GM19239 (cell line): ENCODE results near the gene PDK4.
"Not testable (repeated sequence)": the region's sequence is repeated elsewhere in the genome, so short reads cannot be mapped to it uniquely, and the experiment has no call there.

ENCODE experiments used
- DNase-seq: peaks from one replicate; pipeline ENCODE4 v3.0.0; 2011; ENCODE audit warnings: low spot score; ENCODE audit not compliant: insufficient read length
- FAIRE-seq: peaks from 2 replicates; lab custom pipeline; 2011; peaks lifted over from hg19 to GRCh38; lab: Jason Lieb, UNC

PDK4 gene

DNA sequence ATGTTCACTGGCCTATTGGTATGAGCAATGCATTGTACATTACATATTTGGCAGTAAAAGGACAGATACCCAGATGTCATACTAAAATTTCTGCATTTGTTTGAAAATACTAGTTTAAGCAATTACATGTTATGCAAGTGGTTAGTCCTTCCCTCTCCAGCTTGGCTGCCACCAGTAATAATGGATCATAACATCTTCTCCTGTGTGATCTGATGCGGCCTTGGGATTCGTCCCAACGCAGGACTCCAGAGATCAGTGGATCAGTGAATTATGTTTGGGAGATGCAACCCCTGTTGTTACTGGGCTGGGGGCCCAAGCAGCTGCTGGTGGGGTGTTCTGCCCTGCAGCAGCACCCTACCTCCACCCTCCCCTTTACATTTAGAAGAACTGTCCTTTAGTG, 11.2 kb upstream of the PDK4 start:
- DNase-seq (no peak), FAIRE-seq (no peak)

DNA sequence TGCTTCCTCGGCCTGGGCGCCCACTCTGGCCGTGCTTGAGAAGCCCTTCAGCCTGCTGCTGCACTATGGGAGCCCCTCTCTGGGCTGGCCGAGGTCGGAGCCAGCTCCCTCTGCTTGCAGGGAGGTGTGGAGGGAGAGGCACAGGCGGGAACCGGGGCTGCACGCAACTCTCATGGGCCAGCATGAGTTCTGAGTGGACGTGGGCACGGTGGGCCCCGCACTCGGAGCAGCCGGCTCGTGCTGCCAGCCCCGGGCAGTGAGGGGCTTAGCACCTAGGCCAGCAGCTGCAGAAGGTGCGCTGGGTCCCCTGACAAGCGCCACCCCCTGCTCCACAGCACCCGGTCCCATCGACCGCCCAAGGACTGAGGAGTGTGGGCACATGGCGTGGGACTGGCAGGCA, 9.0 kb upstream of the PDK4 start:
- DNase-seq (no peak), FAIRE-seq (no peak)

DNA sequence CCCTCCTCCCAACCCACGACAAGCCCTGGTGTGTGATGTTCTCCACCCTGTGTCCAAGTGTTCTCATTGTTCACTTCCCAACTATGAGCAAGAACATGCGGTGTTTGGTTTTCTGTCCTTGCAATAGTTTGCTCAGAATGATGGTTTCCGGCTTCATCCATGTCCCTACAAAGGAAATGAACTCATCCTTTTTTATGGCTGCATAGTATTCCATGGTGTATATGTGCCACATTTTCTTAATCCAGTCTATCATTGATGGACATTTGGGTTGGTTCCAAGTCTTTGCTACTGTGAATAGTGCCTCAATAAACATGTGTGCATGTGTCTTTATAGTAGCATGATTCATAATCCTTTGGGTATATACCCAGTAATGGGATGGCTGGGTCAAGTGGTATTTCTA, 8.5 kb upstream of the PDK4 start:
- not testable (repeated sequence) for FAIRE-seq, DNase-seq

DNA sequence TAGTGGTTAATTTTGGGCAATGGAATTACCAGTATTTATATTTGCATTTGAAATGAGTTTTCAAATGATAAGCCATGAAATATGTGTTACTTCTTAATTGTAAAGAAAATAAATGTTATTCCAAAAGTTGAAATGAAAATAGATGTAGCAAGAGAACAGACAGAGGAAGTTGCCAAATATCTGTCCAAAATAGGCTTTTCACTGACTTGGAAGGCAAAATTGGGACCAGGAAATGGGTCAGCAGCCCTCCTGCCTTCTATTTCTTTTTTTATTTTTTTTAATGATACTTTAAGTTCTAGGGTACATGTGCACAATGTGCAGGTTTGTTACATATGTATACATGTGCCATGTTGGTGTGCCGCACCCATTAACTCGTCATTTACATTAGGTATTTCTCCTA, 8.1 kb upstream of the PDK4 start:
- DNase-seq, FAIRE-seq: not testable (repeated sequence)

DNA sequence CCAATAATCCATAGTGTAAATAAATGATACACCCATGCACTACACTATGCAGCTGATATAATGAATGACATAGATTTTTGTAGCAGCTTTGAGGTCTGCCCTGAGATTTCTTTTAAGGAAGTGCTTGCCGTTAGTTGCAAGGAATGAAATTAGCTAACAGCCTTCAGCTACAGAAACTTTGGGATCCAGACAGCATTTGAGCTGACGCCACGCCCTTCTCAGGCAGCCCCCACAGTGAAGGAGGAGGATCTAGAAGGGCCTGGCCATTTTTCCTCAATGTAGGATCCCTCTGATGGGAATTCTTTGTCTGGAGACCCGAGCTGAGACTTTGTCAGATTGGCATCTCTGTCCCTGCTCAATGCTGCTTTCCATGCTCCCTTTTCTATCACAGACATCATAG, 6.1 kb upstream of the PDK4 start:
- FAIRE-seq = no peak

DNA sequence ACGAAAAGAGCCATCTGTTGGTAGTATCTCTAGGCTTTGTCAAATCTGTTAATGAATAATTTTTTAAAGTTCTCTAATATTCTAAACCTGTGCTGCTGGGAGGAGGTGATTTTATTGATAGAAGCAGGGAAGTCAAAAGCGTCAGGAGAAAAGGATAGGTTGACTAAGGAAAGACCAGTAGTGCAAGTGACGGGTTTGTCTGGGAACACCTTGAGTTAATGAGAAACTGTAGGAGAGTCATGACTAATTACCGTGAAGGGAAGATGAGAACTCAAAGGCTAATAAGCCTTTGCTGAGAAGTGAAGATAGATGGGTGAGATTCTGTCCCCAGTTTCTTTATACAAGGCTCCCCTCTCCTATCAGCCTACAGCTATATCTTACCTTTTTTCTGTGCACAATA, 5.0 kb upstream of the PDK4 start:
- DNase-seq (no peak), FAIRE-seq (no peak)

More for the DNA sequence above, 6.1 kb upstream of the PDK4 start:
- DNase-seq = no peak

DNA sequence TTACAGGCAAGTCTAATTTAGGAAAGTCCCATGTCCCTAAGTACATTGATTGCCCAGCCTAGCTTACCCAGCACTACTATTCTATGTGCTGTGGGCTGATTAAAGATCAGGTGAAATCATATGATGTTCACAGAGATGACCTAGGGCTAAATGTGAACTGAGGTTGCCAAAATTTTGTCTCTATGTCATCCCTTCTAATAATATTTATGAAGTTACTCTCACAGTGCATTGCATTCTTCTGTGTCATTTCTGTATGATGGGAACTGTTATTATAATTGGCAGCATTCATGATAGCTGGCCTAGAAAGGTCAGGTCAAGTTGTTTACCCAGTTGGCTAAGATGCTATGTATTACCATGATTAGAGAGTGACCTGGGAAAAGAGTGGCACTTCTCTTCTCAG, 2.8 kb upstream of the PDK4 start:
- FAIRE-seq = no peak
- DNase-seq = no peak

DNA sequence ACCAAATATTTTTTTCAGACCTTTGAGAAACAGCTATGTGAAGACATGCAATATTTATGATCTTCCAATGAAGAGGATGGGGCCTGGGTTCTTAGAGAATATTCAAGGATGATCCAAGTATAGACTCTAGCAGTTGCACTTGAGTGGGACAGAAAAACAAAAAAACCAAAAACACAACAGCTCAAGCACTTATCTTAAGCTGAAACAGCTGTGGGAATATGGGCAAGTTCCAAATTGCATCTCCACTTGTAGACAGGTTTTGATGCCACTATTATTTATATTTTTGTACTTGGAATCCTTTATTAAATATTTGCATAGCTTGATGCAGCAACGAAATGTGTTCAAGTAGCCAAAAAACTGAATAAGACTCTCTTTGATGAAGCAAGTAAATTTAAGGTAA, 2.2 kb upstream of the PDK4 start:
- DNase-seq (no peak), FAIRE-seq (no peak)

DNA sequence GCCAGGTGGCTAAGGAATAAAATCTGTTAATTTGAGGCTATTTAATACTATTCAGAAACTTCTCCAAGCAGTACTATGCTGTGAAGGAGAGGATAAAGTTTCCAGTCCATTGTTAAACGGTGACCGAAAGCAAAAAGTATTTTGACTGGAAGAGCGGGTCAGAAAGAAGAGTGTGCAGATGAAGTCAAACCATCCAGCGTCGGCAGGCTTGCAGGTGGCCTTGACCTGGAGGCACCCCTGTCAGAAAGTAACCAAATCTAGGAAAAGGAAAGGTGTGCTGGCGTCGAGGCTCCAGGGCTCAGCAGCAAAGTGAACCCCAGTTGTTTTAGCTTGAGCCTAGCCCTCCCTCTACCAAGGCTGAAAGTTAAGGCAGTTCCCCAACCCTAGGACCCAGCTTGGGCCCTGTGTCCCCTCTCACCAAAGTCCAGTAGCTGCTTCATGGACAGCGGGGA, 544 bp downstream of the PDK4 start:
- FAIRE-seq (no peak), DNase-seq (no peak)

DNA sequence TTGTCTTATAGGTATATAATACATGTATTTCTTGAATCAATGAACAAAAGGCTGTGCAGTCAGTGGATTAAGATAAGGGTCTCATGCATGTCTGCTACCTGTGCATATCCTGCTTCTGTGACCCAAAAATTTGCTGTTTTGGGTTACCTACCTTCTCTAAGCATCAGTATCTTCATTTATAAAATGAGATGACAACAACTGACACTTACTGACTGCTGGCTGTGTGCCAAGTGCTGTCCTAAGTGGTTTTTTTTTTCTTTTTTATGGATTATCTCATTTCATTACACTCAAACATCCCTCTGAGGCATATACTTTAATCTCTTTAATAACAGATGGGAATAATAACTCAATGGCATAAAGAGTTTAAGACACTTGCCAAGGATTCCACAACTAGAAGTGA, 2.1 kb downstream of the PDK4 start:
- DNase-seq (no peak), FAIRE-seq (no peak)

DNA sequence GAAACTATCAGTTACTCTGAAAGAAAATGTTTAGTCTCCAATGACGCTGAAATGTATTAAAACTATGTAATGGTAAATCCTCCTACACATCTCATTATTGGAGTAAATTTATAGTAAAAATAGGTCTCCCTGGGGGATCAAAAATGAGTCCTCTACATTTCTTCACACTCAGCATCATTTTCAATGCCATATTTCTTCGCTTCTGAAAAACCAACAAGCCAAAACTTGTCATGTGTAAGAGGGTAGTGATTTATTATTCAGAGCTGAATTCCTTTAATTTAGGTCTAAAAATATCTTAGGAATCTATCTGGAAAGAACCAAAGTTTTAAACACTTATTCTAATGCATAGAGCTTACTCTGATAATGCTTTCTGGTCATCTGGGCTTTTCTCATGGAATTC, 3.0 kb downstream of the PDK4 start:
- no peak for DNase-seq
- no peak for FAIRE-seq

DNA sequence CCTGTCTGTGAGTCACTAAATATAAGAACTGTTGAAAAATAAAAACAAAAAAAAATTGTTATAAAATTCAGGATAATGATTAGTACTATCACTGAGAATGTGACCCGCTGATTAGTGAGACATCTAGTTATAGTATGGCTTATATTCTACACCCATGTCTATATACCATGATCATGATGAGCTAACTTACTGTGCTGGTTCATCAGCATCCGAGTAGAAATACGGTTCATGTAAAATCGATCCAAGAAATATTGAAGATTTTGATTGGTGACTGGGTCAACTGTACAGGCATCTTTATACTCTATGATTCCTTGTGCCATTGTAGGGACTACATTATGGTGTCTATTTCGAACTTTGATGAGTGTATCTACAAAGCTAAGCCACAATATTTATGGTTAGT, 3.7 kb downstream of the PDK4 start:
- DNase-seq = no peak
- FAIRE-seq = no peak

DNA sequence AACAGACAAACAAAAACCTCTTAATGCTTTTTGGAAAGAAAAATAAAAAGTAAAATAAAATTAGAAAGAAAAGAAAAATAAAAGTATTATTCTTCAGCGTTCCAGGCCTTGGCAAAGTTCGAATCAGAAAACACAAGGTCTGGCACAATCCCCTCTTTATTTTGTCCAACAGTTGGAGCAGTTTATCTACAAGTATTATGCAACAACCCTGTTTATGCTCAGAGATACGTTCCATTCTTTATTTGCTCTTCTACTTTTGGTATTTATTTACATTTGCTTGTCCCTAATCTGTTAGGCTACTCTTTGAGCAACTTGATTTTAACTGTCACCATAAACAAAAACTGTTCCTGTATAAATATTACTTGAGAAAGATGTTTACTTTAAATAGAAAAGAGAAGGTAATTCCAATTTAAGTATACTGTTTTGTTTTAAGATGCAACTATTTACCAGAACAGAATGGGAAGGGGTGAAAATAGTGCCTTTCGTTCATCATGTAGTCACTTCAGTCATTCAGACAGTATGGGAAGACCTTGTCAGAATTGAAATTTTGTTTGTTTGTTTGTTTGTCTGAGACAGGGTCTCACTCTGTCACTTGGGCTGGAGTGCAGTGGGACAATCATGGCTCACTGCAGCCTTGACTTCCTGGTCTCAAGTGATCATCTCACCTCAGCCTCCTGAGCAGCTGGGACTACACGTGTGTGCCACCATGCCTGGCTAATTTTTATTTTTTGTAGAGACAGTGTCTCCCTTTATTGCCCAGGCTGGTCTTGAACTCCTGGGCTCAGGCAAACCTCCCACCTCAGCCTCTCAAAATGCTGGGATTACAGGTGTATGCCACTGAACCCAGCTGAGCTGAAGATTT, 5.7 kb downstream of the PDK4 start:
- FAIRE-seq = no peak
- DNase-seq = no peak

DNA sequence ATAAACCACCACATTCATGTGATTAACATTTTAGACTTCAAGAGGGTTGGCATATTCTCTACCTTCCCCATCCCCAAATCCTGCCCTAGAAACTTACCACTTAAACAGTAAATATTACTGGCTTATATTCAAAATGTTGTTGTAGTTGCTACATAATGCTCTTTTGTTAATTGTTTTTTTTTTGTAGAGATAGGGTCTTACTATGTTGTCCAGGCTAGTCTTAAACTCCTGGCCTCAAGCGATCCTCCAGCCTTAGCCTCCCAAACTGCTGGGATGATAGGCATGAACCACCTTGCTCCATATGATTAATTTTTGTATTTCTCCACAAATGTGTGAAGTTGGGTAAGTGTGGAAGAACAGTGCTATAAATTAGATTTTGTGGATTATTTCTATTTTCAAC, 6.5 kb downstream of the PDK4 start:
- no peak for DNase-seq
- FAIRE-seq = no peak

DNA sequence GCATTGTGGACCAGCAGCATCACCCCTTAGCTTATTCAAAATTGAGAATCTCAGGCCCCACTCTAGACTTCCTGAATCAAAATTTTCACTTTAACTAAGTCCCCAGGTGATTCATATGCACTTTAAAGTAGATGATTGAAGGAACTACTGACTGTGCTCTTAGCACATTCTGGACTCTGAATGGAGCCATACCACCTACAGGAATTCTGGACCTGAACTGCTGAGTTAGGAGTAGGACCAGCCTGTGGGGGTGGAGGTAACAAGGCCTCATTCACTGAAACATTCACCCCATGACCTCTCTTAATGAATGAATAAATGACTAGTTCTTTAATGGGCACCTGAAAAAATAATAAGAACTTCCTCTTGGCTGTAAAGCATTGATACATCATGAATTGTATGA, 7.3 kb downstream of the PDK4 start:
- DNase-seq = no peak
- no peak for FAIRE-seq

DNA sequence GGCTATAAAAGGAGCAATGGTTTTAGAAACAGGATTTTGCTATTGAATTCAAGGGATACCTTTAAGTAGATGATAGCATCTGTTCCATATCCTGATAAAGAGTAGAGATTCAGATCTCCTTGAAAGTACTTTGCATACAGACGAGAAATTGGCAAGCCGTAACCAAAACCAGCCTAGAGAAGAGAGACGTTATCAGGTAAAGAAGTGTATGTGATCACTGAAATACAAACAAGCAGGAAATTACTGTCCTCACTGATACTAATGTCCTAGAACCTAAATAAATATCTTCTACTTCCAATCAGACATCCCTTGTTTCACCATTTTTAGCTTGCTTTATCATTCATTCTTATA, 9.4 kb downstream of the PDK4 start:
- no peak for FAIRE-seq
- DNase-seq = no peak

DNA sequence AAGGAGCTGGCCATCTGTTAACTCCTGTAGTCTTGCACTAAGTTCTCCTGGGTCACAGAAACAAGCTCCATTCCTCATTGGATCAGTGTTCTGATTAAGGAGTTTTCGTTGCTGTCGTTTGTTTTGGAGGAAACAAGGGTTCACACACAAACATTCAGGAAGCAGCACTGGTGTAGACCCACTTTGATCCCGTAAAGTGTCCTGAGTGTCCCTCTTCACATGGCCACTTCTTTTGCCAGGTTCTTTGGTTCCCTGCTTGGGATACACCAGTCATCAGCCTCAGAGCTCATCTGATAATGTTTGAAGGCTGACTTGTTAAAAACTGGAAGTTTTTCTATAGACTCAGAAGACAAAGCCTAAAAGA, 10.9 kb downstream of the PDK4 start:
- no peak for FAIRE-seq
- no peak for DNase-seq

DNA sequence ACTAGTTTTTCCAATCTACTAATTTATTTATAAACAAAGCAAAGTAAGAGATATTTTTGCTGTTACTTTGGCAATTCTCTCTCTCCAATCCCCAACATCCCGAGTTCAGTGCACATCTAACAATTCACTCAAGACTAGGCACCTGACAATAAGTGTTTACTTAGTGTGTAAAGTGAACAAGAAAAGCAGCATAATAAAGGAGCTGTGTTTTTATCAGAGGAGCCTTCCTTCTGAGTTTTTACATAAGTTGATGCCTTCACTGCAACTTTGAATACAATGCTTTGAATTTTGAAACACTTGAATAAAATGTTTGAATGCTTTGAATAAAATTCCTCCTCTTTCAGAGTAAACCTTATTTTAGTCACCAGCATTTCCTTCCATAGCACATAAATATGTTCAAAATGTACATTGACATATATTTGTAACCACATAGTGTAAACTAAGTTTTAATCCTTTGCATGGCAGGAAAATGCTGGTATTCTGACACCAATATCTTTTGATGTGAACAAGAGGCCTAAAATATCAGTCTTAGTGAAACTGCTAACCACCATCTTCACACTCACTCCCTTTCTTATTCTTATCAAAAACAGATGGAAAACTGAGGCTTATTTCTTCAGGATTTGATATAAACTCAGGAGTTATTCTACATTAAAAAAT, 11.4 kb downstream of the PDK4 start:
- DNase-seq = no peak
- no peak for FAIRE-seq

DNA sequence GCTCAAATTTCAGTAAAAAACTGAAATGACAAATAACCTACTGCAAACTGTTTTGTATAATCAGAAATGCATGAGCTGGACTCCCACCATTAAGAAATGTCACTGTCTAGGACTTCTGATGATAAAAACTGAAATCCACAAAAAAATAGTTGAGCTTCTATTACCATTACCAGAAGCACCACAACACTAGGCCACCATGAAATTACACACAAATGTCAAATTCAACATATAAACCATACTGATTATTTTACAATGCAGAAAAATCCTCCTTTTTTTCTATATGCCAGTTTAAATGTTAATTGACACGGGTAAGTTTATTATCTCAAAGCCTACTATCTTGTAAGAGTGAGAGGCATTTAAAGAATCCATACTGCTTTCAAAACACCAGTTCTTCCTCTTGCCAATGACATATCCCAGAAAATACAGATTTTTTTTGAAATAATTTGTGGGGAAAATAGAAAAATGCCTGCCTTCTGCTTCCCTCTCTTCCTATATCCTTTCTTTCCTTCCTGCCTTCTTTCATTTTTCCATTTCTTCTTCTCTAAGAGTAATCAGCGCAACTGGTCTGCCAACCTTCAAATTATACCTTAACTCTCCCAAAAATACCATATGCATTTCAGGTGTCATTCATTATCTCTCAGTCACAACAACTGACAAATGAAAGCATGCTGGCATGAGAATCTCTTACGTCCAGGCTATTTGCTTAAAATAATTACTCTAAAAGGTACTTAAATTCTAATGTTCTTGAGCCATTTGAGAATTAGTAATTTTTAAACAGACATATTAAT, 12.3 kb downstream of the PDK4 start:
- no peak for DNase-seq
- no peak for FAIRE-seq

DNA sequence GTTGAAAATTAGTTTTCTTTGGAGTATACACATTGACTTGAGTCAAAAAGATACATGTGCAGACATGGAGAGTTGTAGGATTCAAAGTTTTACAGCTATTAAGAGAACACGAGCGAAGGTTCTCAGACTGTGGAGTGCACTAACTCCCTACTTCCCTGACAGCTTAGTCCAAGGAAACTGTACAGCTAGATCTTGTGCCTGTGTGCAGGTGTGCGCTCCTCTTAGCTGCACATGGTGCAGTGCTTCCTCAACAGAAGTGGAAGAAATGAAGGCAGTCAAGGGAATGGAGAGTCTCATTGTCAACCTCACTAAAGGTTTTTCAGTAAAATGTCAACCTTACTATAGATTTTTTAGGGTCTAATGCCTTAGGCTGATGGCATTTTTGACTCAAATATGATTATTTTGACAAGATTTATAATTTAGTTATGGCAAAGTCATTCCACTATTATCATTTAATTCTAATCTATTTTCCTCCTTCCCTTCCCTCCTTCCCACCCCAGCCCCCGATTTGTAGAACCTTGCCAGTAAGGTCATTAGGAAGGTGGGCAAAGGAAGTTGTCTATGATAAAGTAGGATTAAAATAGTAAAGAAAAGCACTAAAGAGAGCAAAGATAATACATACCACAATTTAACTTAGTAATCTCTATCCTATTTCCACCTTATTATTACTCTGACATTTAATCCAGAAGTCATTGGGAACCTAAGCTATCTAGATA, 13.6 kb downstream of the PDK4 start:
- FAIRE-seq = no peak
- DNase-seq = no peak

DNA sequence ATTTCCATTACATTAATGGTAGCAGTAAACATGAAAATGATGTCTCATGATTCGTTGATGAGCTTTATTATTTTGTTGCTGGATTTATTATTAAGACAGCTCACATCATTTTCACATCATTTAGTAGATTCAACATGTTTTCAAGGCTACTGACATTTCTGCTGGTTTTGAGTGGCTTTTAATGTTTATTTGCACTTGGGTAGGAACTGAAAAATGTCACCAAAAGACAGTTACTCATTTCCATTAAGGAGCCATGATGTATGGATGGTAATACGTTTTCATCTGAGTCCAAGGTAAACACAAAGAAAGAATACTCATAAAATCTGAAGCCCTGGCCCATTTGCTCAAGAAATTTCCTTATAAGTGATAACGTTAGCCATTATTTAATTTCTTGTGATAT, 14.8 kb downstream of the PDK4 start:
- DNase-seq = no peak

More for the DNA sequence above, 14.8 kb downstream of the PDK4 start:
- no peak for FAIRE-seq
